HG03460 (cell line): ENCODE results near the gene VAV1.
A peak's percentile ranks its signal among the peaks of the same experiment; 100 is the strongest.
"Not testable (repeated sequence)": the region's sequence is repeated elsewhere in the genome, so short reads cannot be mapped to it uniquely, and the experiment has no call there.

ENCODE experiments used
- ATAC-seq: cut with Tn5 transposase; IDR thresholded peaks from one replicate; pipeline ENCODE4 v1.9.1; 2021; ENCODE audit not compliant: unreplicated experiment

The VAV1 gene

DNA sequence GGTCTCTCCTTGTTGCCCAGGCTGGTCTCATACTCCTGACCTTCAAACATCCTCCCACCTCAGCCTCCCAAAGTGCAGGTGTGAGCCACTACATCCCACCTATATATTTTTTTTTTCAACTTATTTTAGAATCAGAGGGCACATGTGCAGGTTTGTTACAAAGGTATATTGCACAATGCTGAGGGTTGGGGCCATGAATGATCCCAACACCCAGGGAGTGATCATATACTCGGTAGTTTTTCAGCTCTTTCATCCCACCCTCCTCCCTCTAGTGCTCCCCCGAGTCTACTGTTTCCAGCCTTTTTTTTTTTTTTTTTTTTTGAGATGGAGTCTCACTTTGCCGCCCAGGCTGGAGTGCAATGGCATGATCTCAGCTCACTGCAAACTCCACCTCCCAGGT lies 76.5 kb downstream of the VAV1 start:
- no peak for ATAC-seq

DNA sequence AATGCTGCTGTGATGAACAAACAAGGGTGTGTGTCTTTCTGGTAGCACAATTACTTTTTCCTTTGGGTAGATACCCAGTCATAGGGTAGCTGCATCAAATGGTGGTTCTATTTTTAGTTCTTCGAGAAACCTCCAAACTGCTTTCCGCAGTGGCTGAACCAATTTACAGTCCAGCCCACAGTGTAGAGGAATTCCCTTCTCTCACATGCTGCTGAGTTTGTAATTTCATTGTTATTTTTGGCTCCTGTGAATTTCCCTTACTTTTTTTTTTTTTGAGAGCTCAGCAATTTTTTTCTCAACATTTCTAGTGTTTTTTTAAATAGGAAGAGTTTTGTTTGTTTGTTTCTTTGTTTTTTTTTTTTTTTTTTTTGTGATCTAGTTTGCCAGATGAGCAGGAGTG lies 77.4 kb downstream of the VAV1 start:
- ATAC-seq, result no peak

DNA sequence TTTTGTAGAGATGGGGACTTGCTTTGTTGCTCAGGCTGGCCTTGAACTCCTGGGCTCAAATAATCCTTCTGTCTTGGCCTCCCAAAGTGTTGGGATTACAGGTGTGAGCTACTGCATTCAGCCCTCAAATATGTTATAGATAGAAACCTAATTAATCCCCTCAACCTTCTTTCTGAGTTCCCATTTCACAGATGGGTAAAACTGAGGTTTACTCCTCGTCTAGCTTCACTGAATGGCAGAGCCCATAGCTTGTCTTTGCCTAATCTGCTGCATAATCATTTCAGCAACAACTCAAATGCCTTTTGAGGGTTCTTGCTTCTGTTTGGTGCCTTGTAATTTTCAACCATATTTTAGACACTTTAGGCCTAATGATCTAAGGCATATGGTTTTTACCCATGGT lies 78.9 kb downstream of the VAV1 start:
- no peak for ATAC-seq

DNA sequence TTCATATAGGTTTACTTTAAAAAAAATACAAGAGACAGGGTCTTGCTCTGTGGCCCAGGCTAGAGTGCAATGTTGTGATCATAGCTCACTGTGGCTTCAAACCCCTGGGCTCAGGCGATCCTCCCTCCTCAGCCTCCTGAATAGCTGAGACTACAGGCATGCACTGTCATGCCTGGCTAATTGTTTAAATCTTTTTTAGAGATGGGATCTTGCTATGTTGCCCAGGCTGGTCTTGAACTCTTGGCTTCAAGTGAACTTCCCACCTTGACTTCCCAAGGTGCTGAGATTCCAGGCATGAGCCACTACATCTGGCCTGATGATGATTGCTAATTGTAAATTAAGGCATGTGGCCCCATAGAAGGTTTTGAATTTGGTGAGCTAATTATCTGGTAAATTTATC lies 79.5 kb downstream of the VAV1 start:
- ATAC-seq, result no peak

DNA sequence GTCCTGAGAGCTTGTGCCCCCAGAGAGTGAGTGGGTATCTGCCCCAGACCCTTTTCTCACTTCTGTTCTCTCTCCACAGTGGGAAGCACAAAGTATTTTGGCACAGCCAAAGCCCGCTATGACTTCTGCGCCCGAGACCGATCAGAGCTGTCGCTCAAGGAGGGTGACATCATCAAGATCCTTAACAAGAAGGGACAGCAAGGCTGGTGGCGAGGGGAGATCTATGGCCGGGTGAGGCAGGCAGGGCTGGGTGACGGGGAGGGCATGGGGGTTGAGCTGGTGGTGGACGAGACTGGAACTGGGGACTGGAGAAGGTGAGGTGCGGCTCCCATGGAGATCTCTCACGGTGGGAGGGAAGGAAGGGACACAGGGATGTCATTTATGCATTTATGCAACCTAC lies 81.4 kb downstream of the VAV1 start:
- ATAC-seq, result no peak

DNA sequence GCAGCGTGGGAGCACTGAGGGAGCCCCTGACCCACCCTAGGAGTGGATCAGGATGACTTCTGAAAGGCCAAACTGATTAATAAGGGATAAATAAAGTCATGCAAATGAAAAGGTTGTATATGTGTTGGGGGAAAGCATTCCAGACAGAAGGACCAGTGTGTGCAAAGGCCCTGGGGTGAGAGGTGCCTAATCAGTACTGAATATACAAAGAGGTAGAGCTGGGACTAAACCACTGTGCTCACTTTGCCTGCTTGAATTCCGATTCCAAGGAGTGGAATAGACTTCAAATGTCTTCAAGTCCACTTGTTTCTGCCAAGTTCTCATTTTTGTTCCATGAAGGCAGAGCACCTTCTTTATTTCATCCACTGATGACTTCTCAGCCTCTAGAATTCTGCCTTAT lies 82.2 kb downstream of the VAV1 start:
- ATAC-seq, result no peak

DNA sequence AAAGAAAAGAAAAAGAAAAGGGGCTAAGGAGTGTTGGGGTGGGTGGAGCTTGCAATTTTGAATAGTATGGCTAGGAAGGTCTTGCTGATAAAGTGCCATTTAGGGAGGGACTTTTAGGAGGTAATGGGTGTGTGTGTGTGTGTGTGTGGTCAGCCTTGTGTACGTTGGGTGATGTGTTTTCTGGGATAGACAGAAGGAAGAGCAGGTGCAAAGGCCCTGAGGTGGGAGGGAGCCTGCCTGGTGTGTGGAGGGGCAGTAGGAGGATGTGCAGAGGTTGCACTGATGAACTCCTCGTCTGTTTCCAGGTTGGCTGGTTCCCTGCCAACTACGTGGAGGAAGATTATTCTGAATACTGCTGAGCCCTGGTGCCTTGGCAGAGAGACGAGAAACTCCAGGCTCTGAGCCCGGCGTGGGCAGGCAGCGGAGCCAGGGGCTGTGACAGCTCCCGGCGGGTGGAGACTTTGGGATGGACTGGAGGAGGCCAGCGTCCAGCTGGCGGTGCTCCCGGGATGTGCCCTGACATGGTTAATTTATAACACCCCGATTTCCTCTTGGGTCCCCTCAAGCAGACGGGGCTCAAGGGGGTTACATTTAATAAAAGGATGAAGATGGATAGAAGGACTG lies 84.4 kb downstream of the VAV1 start:
- no peak for ATAC-seq

DNA sequence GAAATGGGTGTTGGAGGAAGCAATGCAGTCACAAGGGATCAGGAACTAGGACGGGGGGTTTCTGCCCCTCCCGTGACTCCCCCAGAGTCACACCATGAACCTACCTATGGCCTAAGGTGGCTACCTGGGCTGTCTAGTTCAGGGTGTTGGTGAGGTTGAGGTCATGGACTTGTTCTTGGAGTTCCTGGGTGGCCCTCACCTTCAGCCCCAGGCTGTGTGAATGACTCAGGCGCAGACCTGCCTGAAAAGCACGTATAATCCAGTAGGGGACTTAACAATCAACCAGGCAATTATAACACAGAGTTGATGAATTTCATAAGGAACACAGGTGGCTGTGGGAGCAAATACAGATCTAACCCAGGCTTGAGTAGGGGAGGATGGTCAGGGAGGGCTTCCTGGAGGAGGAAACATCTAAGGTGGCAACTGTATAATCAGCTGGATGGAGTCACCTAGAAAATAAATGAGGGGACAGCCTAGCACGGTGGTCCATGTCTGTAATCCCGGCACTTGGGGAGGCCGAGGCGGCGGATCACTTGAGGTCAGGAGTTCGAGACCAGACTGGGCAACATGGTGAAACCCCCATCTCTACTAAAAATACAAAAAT lies 89.3 kb downstream of the VAV1 start:
- no peak for ATAC-seq

DNA sequence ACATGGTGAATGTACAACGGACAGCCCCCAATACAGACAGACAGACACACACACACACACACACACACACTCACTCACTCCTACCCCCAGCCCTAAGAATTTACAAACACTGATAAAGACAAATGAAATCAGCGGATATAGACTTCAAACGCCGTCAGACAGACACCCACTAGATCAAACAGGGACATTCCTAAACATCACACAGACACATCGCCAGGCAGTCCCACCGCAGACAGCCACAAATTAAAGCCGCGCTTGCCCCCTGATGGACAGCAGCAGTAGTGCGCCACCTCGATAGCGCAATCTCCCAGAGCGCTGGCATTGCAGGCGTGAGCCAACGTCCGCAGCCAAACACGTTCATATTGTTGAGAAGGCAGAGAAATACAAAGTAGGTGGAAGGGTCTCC lies 90.2 kb downstream of the VAV1 start:
- peak; percentile 50 for ATAC-seq

DNA sequence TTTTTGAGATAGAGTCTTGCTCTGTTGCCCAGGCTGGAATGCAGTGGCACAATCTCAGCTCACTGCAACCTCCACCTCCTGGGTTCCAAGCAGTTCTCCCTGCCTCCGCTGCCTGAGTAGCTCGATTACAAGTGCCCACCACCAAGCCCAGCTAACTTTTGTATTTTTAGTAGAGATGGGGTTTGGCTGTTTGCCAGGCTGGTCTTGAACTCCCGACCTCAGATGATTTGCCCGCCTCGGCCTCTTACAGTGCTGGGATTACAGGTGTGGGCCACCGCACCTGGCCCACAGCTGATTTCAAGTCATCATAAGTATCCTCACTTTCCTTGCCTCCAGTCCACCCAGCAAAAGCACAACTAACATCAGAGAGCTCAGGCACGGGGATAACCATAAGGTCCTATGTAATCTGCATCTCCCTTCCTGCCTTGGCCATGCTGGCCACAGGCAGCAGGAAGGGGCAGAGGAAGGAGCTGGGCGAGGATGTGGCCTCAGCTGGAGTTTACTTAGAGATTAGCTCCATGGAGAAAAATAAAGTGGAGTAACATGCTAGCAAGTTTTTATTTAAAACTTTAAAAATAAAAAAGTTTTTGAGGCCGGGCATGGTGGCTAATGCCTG lies 91.9 kb downstream of the VAV1 start:
- ATAC-seq, result no peak

DNA sequence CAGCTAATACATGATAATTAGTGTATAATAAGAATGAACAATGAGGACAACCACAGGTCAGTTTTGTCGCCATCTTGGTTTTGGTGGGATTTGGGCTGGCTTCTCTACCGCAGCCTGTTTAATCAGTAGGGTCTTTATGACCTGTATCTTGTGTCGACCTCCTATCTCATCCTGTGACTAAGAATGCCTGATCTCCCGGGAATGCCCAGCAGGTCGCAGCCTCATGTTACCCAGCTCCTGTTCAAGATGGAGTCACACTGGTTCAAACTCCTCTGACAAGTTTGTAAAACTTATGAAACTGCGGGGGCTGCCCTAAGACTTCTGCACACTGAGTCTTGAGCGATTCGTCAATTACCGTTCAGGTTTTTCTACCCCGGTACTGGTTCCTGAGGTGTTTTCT lies 93.3 kb downstream of the VAV1 start:
- no peak for ATAC-seq

DNA sequence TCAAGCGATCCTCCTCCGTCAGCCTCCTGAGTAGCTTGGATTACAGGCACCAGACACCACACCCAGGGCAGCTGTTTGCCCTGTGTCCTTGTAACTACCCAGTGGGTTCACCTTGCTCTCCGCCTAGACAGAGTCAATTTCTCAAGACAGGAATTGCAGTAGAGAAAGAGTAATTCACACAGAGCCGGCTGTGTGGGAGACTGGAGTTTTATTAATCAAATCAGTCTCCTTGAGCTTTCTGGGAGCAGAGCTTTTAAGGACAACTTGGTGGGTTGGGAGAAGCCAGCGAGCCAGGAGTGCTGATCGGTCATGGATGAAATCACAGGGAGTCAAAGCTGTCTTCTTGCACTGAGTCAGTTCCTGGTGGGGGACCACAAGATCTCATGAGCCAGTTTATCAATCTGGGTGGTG lies 94.2 kb downstream of the VAV1 start:
- no peak for ATAC-seq

DNA sequence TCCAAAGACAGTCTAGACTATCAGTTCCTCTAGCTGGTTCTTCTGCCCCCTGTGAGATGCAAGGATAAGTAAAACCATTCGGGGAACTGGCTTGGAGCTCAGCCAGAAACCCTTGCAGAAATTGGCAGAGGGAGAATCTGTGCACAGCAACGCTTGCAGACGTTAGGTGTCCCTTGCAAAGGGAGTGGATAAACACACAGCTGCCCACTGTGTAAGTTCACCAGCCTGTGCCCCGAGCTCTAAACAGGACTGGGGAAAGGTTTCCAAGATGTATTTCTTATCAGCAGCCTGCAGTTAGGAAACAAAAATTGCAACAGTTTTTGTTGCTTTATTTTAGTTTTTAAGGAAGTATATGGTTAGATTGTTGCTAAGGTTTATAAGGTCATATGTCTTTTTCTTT lies 95.8 kb downstream of the VAV1 start:
- ATAC-seq, result no peak

DNA sequence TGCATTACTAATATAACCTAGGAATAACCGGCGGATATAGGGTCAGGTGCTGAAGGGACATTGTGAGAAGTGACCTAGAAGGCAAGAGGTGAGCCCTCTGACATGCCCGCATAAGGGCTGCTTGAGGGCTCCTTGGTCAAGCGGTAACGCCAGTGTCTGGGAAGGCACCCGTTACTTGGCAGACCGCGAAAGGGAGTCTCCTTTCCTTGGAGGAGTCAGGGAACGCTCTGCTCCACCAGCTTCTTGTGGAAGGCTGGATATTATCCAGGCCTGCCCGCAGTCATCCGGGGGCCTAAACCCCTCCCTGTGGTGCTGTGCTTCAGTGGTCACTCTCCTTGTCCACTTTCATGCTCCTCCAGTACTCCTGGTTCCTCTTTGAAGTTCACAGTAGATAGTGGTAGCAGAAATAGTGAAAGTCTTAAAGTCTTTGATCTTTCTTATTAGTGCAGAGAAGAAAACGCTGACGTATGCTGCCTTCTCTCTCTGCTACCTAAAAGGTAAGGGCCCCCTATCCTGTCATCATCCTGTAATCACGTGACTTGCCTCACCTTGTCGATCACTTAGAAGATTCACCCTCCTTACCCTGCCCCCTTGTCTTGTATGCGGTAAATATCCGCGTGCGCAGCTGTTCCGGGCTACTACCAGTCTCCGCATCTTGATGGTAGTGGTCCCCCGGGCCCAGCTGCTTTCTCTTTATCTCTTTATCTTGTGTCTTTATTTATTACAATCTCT lies 96.8 kb downstream of the VAV1 start:
- ATAC-seq, result not testable (repeated sequence)

DNA sequence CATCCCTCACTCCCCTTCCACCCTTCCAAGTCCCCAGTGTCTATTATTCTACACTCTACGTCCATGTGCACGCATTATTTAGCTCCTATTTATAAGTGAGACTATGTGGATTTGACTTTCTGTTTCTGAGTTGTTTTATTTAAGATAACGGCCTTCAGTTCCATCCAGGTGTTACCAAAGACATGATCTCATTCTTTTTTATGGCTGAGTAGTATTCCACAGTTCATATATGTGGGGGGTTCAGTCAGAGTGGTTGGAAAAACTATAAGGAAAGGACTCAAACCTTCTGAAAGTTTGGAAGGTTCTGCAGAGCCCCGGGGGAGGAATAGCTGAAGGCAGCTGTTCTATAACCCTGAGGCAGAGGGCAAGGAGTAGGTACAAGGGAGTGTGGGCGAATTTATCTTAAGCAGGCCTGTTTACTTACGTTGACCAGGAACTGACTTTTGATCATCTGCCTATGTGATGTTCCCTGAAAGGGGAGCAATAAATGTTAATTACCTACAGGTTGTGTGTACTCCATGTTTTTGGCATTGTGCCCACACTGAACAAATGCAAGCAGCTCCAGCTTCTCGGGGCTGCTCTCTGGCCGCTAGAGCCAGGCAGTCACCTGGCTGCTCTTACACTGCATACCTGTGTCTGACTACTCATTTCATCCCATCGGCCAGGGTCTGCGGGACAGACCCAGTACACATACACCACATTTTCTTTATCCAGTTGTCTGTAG lies 101.4 kb downstream of the VAV1 start:
- ATAC-seq, result no peak

DNA sequence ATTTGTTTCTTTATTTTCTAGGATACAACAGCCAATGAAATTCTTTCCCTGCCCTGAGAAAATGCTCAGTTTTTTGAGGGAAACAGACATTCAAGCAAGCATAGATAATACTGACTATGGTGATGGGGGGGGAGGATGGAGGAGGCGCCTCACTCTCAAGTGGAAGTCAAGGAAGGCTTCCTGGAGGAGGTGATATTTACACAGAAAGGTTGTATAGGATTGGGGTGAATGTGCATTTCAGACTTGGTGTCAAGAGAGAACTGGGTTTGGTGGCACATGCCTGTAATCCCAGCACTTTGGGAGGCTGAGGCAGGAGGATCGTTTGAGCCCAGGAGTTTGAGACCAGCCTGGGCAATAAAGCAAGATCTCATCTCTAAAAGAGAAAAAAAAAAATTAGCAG lies 102.7 kb downstream of the VAV1 start:
- ATAC-seq, result no peak

DNA sequence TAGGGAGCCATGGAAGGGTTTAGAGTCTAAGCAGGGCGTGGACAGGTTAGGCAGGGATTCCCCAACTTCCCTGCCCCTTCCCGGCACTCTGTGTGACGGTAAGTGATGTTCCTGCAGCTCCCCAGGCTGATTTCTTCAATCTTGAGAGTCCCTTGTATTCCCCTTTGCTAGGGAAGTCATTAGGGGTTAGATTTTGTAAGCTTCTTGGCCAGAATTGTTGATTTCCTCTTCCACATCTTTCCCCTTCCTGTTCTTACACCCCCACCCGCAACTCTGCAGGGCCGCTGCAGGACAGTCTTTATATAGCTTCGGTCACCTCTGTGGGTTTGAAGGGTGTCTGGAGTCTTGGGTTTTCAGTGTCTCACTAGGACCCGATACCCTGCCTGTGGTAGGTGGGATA lies 104.2 kb downstream of the VAV1 start:
- no peak for ATAC-seq

DNA sequence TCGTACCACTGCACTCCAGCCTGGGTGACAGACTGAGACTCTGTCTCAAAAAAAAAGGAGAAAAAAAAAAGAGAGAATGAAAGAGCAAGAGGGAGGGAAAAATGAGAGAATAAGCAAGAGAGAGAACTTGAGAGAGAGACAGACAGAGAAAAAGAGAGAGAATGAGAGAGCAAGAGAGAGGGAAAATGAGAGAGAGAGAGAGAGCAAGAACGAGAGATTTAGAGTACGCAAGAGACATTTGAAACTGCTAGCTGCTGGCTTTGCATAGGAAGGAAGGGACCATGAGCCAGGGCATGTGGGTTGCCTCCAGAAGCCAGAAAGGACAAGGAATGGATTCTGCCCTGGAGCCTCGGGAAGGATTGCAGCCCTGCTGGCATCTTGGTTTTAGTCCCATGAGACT lies 105.3 kb downstream of the VAV1 start:
- ATAC-seq, result no peak

DNA sequence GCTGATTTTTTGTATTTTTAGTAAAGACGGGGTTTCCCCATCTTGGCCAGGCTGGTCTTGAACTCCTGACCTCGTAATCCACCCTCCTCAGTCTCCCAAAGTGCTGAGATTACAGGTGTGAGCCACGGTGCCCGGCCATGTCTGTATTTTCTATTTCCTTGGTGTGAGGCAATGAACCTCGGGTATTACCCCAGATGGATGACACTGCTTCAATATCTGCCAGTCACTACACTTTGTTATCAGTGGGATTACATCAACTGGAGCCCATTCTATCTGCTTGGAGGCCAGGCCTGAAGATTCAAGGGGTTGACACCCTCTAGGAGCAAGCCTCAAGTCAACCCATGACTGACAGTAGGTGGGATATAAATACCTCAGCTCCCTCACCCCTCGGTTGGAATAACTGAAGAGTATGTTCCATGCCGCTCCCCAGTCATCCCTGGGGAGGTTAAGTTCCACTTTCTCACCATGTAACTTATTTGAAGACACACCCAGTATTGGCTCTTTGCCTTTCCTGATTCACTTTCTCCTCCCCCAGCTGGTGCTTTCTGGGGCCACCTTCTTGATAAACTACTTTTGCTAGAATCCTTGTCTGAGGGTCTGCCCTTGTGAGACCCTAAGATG lies 113.9 kb downstream of the VAV1 start:
- ATAC-seq, result no peak

DNA sequence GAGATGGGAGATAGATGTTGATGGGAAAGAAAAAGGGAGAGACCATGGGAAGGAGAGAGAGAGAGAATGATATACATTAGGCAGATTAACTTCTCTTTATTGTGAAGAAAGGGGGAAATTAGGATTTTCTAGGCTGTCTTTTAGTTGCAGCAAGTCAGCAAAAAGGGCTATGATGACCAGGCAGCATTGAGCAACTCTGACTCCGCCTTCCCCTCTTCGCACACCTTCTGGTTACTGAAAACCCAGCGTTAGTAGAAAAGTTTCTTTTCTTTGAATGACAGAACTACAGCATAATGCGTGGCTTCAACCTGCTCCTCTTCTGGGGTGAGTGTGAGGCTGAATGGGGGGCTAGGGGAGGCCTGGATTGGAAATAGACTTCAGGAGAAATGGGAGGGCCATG lies 114.8 kb downstream of the VAV1 start, which contains the start of gene ADGRE1:
TSS of gene ADGRE1 (plus strand) at position 264 of the 400 bp plus-strand sequence. CDS start at position 294, 30 bp downstream.
- no peak for ATAC-seq

DNA sequence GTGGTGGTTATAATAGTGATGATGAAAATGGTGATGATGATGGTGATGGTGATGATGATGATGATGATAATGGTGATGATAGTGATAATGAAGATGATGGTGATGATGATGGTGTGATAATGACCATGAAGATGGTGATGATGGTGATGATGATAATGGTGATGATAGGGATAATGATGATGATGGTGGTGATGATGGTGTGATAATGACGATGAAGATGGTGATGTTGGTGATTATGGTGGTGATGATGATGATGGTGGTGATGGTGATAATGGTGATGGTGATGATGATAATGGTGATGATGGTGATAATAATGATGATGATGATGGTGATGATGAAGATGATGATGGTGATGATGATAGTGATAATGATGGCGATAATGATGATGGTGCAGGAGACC lies 116.5 kb downstream of the VAV1 start:
- no peak for ATAC-seq
